G401.6 (cell line): ENCODE measurements around the gene ZNF260.
"Not testable (repeated sequence)": the region's sequence is repeated elsewhere in the genome, so short reads cannot be mapped to it uniquely, and the experiment has no call there.

ENCODE experiments used
- FAIRE-seq: peaks from 2 replicates; lab custom pipeline; 2012; peaks lifted over from hg19 to GRCh38; lab: Jason Lieb, UNC

ZNF260 gene

DNA sequence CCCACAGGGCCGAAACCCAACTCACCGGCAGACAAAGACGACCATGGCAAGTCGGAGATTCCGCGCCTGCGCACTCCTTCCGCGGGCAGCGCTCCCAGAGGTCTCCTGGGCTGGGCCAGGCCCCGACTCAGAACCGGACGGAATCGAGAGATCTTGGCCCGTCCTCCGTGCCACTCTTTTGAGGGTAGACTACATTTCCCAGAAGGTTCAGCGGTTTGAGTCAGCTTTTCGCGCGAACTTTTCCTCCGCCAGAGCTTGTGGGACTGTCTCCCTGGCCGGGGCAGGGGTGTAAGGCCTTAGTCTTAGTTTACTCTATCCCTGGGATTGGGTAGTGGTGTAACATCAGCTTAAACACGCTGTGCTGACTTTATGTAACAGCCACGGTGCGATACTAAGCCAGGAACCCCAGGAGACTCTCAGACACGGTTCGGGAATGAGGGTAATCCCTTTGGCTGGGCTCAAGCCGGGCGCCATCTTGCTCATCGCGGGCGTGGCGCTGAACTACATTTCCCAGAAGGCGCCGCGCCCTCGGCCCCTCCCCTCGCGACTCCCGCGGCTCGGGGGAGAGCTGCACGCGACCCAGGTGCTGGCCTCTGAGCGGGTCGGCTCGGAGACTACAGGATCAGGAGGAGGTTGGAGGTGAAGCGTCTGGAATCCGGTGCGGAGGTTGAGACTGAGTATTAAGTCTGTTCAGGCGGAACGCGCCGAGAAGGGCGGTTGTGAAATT lies at the start of gene ZNF260:
ZNF260 (minus strand) TSS at position 78 of the 727 bp plus-strand sequence. CDS start 13,033 bp downstream, outside the sequence.
- peak; percentile 91 for FAIRE-seq

GRCh38 chr19:36577271-36577996 lies 49.4 kb upstream of the ZNF260 start:
- FAIRE-seq, result no peak

DNA sequence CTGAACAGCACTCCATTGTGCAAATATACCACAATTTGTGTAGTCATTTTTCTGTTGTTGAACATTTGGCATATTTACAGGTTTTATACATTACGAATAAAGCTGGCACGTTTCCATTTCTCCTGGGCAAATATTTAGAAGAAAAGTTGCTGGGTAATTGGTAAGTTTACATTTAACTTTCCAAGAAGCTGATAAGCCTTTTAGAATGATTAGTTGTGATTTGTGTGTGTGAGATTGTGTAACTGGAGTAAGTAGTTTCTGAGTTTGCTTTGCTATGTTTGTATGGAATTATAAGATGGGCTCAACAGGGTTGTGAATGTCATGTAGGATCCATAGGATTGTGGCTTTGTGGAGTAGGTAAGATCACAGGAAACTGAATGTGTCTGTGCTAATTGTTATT lies 46.7 kb upstream of the ZNF260 start:
- FAIRE-seq, result no peak

- FAIRE-seq, result no peak
Measured at GRCh38 chr19:36573895-36574720, 46.0 kb upstream of the ZNF260 start.

- FAIRE-seq, result peak; percentile 82
Measured at GRCh38 chr19:36573020-36573894, 45.2 kb upstream of the ZNF260 start, which contains the start of gene ZNF529. TSS of gene ZNF529 (minus strand) at chr19:36573292. CDS start at chr19:36572346, 946 bp downstream.

- no peak for FAIRE-seq
Measured at GRCh38 chr19:36572593-36573019, 44.5 kb upstream of the ZNF260 start.

- FAIRE-seq, result no peak
Measured at GRCh38 chr19:36564391-36564790, 36.3 kb upstream of the ZNF260 start.

DNA sequence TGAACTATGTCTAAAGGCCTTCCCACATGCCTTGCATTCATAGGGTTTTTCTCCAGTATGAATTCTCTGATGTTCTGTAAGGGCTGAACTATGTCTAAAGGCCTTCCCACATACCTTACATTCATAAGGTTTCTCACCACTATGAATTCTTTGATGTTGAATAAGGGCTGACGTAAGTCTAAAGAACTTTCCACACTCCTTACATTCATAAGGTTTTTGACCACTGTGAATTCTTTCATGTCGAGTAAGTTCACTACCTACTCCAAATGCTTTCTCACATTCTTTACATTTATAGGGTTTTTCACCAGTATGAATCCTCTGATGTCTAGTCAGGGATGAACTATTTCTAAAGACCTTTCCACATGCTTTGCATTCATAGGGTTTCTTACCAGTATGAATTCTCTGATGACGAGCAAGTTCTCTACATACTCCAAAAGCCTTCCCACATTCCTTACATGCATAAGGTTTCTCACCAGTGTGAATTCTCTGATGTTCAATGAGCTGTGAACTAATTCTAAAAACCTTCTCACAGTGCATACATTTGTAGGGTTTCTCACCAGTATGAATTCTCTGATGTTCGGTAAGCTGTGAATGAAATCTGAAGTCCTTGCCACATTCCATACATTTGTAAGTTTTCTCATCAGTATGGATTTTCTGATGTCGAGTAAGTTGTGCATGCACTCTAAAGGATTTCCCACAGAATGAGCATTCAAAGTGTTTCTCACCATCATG lies 19.1 kb upstream of the ZNF260 start:
- FAIRE-seq, result peak; percentile 31

GRCh38 chr19:36528921-36529518 lies 949 bp upstream of the ZNF260 start:
- FAIRE-seq, result no peak

DNA sequence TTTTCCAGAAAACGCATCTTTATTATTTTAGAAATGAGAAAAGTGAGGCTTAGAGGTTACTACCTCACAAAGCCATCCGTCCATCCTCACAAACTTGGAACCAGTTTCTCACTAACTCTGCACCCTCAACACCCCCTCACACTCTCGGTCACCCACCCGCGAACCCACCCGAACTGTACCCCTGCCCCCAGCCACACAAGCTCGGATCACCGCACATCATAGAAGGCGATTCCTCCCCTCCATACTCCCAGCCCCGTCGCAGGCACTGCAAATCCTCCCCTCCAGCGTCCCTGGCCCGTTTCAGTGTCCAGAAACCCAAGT lies 238 bp downstream of the ZNF260 start:
- FAIRE-seq, result no peak

- FAIRE-seq, result no peak
Measured at GRCh38 chr19:36527341-36527740, 730 bp downstream of the ZNF260 start.

DNA sequence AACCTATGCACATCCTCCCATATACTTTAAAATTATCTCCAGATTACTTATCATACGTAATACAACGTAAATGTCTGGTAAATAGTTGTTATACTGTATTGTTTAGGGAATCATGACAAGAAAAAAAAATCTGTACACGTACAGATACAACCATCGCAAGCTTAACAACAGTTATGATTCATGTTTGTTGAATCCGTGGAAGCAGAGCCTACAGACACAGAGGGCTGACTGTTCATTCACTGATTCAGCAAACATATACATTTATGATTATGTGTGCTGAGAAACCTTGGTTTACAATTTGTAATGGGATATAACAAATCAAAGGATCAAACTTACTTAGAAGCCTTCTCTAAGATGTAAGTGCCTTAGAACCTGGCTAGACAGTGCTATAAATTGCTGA lies 1.5 kb downstream of the ZNF260 start:
- no peak for FAIRE-seq

GRCh38 chr19:36524617-36525016 lies 3.5 kb downstream of the ZNF260 start:
- no peak for FAIRE-seq

GRCh38 chr19:36514012-36514612 lies 14.0 kb downstream of the ZNF260 start:
- FAIRE-seq, result no peak

- FAIRE-seq, result no peak
Measured at GRCh38 chr19:36508325-36508724, 19.7 kb downstream of the ZNF260 start.

GRCh38 chr19:36501973-36502372 lies 26.1 kb downstream of the ZNF260 start:
- no peak for FAIRE-seq

DNA sequence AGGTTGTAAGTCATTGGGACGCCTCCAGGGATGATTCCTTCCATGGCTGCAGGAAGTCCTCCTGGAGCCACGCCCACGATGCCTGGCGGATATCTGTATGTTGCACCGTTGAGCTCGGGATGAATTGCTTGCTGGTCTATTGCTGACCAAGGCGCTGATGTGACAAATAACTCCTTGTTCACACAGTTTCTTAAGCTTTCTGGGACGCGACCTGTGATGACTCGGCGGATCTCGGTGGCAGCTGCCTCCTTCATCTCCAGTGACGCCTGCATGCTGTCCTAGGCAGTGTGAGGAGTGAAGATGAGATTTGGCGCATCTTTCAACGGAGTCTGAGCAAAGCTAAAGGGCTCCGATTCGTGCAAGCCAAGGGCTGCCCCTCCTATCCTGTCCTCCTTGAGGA lies 31.1 kb downstream of the ZNF260 start:
- FAIRE-seq, result no peak

DNA sequence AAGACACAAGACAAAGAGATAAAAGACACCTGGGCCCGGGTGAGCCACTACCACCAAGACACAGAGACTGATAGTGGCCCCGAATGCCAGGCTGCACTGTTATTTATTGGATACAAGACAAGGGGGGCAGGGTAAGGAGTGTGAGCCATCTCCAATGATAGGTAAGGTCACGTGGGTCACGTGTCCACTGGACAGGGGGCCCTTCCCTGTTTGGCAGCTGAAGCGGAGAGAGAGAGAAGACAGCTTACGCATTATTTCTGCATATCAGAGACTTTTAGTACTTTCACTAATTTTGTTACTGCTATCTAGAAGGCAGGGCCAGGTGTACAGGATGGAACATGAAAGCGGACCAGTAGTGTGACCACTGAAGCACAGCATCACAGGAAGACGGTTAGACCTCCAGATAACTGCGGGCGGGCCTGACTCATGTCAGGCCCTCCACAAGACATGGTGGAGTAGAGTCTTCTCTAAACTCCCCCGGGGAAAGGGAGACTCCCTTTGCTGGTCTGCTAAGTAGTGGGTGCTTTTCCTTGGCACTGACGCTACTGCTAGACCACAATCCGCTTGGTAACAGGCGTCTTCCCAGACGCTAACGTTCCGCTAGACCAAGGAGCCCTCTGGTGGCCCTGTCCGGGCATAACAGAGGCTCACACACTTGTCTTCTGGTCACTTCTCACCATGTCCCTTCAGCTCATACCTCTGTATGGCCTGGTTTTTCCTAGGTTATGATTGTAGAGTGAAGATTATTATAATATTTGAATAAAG lies 35.2 kb downstream of the ZNF260 start:
- FAIRE-seq, result not testable (repeated sequence)

GRCh38 chr19:36490846-36491245 lies 37.2 kb downstream of the ZNF260 start:
- not testable (repeated sequence) for FAIRE-seq
